ENCODE data around the gene CUL9.

Gene CUL9

DNA sequence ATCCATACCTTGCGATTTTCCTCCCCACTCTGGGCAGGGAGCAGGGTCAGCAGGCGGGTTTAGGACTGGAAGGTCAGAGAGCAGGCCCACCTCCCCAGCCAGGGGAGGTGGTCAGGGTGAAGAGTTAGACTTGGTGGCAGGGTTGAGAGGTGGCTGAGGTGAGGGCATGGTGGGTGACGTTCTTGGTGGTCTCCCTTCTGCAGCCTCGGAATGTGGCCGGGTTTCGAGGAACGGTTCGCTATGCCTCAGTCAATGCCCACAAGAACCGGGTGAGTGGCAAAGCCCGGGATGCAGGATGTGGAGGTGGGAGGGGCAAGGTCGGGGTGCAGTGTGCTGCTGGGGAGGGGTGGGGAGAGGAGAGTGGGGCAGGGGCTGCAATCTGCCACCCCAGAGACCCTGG, 72.8 kb downstream of the CUL9 start:
- no peak for DNase-seq (ENCODE audit: low read depth)
- TF ChIP-seq, protein P1, sequence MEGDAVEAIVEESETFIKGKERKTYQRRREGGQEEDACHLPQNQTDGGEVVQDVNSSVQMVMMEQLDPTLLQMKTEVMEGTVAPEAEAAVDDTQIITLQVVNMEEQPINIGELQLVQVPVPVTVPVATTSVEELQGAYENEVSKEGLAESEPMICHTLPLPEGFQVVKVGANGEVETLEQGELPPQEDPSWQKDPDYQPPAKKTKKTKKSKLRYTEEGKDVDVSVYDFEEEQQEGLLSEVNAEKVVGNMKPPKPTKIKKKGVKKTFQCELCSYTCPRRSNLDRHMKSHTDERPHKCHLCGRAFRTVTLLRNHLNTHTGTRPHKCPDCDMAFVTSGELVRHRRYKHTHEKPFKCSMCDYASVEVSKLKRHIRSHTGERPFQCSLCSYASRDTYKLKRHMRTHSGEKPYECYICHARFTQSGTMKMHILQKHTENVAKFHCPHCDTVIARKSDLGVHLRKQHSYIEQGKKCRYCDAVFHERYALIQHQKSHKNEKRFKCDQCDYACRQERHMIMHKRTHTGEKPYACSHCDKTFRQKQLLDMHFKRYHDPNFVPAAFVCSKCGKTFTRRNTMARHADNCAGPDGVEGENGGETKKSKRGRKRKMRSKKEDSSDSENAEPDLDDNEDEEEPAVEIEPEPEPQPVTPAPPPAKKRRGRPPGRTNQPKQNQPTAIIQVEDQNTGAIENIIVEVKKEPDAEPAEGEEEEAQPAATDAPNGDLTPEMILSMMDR (IDR thresholded peaks at IDR 0.05; ENCODE audit: insufficient read depth, low read depth, low read length, missing control alignments), result no peak

DNA sequence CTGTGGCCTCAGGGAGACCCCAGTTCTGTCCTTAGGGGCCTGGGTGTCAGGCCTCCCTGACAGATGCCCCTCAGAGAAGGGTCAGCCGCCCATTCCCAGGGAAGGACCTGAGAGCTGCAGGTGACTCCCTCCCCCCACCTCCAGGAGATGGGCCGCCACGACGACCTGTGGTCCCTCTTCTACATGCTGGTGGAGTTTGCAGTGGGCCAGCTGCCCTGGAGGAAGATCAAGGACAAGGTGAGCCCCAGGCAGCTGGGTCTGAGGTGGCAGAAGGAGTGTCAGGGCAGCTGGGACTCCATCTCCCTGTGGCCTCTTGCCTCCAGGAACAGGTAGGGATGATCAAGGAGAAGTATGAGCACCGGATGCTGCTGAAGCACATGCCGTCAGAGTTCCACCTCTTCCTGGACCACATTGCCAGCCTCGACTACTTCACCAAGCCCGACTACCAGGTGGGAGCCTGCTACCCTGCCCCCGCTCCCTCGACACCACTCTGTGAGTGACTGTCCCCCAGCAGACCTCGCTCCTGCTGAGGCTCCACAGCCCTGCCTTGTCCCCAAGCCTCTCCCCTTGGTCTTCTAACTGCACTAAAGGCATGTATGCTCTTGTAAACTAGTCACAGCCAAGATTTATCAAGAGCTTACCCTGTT, 73.5 kb downstream of the CUL9 start:
- TF ChIP-seq, protein P1 (IDR thresholded peaks at IDR 0.05; ENCODE audit: insufficient read depth, low read depth, low read length, missing control alignments), result no peak
- no peak overlapping the region for H3K4me3 ChIP-seq (ENCODE audit: low read depth, low read length)
- DNase-seq (ENCODE audit: low read depth), result no peak

More for the DNA sequence above, 72.8 kb downstream of the CUL9 start:
- H3K4me3 ChIP-seq (ENCODE audit: low read depth, low read length), result no peak overlapping the region

DNA sequence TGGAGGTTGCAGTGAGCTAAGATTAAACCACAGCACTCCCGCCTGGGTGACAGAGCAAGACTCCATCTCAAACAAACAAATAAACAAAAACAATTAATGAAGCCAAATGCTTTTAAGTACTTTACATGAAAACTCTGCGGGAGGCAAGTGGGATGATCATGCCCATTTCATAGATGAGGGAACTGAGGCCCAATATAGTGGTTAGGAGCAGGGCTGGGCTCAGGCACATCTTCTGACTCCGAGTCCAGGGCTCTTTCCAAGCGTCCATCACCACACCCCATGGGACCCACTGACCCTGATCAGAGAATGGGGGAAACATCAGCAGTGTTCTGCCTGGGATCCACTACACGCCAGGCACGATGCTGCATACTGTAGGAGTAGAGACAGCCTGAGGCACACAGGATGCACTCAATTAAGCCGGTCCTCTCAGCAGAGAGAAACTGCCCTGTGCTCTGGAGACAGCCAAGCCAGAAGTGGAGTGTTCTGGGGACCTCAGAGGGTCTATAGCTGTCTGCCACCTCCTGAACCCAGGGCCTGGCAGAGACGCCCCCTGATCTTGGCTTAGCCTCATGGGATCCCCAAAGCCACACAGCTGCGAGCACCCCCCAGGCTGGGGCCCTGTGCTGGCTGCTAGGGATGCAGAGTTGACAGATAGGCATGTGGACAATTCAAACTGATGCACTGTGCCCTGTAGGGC, 74.8 kb downstream of the CUL9 start:
- TF ChIP-seq, protein P1 (IDR thresholded peaks at IDR 0.05; ENCODE audit: insufficient read depth, low read depth, low read length, missing control alignments), result no peak
- no peak overlapping the region for H3K4me3 ChIP-seq (ENCODE audit: low read depth, low read length)
- no peak for DNase-seq (ENCODE audit: low read depth)

DNA sequence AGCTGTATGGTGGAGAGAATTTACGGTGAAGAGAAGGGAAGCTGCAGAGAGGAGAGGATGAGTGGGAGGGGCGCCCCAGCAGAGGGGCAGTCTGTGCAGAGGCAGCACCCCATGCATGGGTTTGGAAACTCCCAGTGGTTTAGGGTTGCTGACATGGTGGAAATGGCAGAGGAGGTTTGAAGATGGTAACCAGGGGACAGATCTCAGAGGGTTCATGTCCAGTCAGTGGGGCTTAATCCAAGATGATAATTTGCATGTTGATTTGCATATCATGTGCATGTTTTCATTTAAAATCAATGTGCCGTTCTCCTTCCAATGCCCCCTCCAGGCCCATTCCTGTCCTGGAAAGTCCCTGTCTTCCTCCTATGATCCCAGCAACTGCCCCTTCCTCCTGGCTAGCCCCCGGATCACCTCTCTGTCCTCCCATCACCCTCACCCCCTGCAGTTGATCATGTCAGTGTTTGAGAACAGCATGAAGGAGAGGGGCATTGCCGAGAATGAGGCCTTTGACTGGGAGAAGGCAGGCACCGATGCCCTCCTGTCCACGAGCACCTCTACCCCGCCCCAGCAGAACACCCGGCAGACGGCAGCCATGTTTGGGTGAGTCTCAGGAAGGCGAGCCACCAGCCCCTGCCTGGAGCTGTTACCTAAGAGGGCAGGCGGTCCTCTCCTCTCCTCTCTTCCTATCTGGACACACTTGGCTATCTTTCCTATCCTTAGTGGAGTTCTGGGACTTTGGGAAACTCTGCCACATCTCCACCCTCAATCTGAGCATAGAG, 75.6 kb downstream of the CUL9 start:
- TF ChIP-seq, protein P1 (IDR thresholded peaks at IDR 0.05; ENCODE audit: insufficient read depth, low read depth, low read length, missing control alignments), result no peak
- no peak overlapping the region for H3K4me3 ChIP-seq (ENCODE audit: low read depth, low read length)
- DNase-seq (ENCODE audit: low read depth), result peak; percentile 41

DNA sequence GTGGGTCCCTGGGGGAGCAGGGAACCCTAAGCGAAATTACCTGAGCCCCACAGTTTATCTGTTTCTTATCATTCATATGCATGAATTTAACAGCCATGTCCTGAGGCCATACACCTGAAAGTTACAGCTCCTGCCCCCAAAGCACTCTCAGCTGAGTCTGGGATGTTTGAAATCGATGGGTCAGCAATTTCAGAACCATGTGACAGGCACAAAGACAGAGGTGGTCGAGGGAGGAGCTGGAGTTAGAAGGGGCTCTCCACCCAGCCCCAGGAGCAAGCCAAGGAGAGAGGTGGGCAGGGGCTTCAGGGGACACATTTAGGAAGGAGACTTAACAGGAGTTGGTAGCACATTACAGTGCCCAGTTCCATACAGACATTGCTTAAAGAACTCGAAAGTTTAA, 76.2 kb downstream of the CUL9 start:
- TF ChIP-seq, protein P1 (IDR thresholded peaks at IDR 0.05; ENCODE audit: insufficient read depth, low read depth, low read length, missing control alignments), result no peak
- no peak overlapping the region for H3K4me3 ChIP-seq (ENCODE audit: low read depth, low read length)
- no peak for DNase-seq (ENCODE audit: low read depth)

DNA sequence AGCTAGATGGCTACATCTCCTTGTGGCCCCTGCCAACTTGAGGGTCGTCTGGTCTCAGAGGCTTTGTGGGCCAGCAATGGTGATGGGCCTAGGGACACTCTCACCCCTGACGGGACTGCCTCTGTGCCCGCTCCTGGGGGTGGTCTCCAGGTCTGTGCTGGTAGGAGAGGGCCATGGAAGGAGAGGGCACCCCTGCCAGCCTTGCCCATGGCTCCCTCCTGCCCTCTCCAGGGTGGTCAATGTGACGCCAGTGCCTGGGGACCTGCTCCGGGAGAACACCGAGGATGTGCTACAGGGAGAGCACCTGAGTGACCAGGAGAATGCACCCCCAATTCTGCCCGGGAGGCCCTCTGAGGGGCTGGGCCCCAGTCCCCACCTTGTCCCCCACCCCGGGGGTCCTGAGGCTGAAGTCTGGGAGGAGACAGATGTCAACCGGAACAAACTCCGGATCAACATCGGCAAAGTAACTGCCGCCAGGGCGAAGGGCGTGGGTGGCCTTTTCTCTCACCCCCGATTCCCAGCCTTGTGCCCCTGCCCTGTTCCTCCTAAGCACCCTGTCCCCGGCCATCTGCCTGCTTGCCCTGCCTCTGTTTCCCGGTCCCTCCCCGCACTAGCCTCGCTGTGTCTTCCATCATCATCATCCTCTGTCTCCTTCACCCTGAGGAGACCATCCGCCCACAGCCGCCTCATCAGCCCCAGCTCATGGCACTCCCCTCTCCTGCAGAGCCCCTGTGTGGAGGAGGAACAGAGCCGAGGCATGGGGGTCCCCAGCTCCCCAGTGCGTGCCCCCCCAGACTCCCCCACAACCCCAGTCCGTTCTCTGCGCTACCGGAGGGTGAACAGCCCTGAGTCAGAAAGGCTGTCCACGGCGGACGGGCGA, 77.1 kb downstream of the CUL9 start:
- no peak overlapping the region for H3K4me3 ChIP-seq (ENCODE audit: low read depth, low read length)
- TF ChIP-seq, protein P1 (IDR thresholded peaks at IDR 0.05; ENCODE audit: insufficient read depth, low read depth, low read length, missing control alignments), result no peak
- DNase-seq (ENCODE audit: low read depth), result no peak

Data from GM12865 (cell line).